ENCODE data around the gene SUPT3H. TPM values are rescaled to one million over a fixed set of nuclear protein-coding genes. Genes with fewer than 3 reads are reported as not detected.

SUPT3H gene
- total and polyA plus RNA-seq, 2 of the 8 experiments (the other 6 are each of a cell fraction or from before 2014, with no cell fraction given): 18.8 to 23.0 TPM

DNA sequence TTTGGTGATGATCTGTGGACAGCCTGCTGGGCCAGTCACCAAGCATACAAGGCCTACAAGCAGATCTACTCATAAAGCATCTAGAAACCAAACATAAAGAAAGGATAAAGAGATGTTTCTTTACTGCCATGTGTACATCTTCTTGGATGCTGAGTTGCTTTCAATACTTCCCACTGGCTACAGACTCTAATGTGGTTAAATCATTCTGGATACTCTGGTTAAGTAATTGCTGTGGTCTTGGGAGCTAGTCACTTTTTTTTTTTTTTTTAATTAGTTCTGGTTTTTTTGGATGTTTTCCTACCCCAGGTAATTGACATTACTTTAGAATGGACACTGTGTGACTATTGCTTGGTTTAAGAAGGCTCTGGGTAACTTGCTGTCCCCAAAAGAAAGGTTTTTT is 265.0 kb downstream of the SUPT3H start:
- Histone ChIP-seq H2BK20ac (ENCODE audit: low read length) (no peak overlapping the region), H3K27me3 (replicated peaks in 1 of 4; ENCODE audit: control insufficient read depth in 3 of 4, extremely low read depth in 1 of 4, insufficient read depth in 3 of 4, low read length in 3 of 4) (no peaks in the 10 kb centered on the region), H4K91ac (replicated peaks; ENCODE audit: insufficient read length, low read length) (no peak overlapping the region), H2AK5ac (ENCODE audit: low read depth, low read length) (no peak overlapping the region), H3K4me1 (replicated peaks in 1 of 4; ENCODE audit: control insufficient read depth in 3 of 4, insufficient read depth in 4 of 4, low read length in 3 of 4) (peaks cover 0 to 4% (median 0%) of the 10 kb centered on the region in 4 experiments; a peak in 1 of 7 replicates), H3K4me3 (ENCODE audit: extremely low read depth in 1 of 4, insufficient read depth in 2 of 4, low read depth in 3 of 4, low read length in 4 of 4) (no peak overlapping the region), H3K18ac (ENCODE audit: extremely low read depth, low read length) (no peak overlapping the region), H2AFZ (ENCODE audit: low read length) (no peak overlapping the region), H3K23me2 (ENCODE audit: low read depth, low read length) (no peaks in the 10 kb centered on the region), H3K9ac (replicated peaks in 1 of 4; ENCODE audit: extremely low read depth in 1 of 4, low read depth in 3 of 4, low read length in 3 of 4) (no peak overlapping the region), H4K20me1 (replicated peaks in 1 of 2; ENCODE audit: control insufficient read depth in 1 of 2, insufficient read depth in 2 of 2, low read length in 2 of 2) (no peaks in the 10 kb centered on the region), H3K56ac (replicated peaks; ENCODE audit: insufficient read length, low read depth, low read length) (no peak overlapping the region), H3K27ac (ENCODE audit: low read depth, low read length) (no peak overlapping the region), H3K36me3 (ENCODE audit: control insufficient read depth in 2 of 4, insufficient read depth in 4 of 4, low read length in 3 of 4) (no peaks in the 10 kb centered on the region), H3K79me1 (ENCODE audit: low read depth, low read length) (no peaks in the 10 kb centered on the region), H3K79me2 (ENCODE audit: control insufficient read depth in 1 of 2, insufficient read depth in 2 of 2, low read length in 2 of 2) (no peaks in the 10 kb centered on the region), H3K4ac (replicated peaks; ENCODE audit: insufficient read length, low read depth, low read length) (no peak overlapping the region), H3K9me3 (ENCODE audit: insufficient read depth in 2 of 2, low read depth in 1 of 2, low read length in 1 of 2) (no peaks in the 10 kb centered on the region), H3K14ac (ENCODE audit: insufficient read length) (no peak overlapping the region), H2BK15ac (ENCODE audit: low read length) (no peak overlapping the region), H3K23ac (ENCODE audit: insufficient read length) (no peak overlapping the region), H3K4me2 (ENCODE audit: insufficient read depth in 1 of 2, low read depth in 2 of 2, low read length in 2 of 2) (no peak overlapping the region), H4K5ac (ENCODE audit: insufficient read length, low read depth, low read length) (no peak overlapping the region), H2BK5ac (ENCODE audit: low read depth, low read length) (no peak overlapping the region), H2BK12ac (ENCODE audit: low read depth, low read length) (no peak overlapping the region), H2BK120ac (replicated peaks; ENCODE audit: low read depth, low read length) (no peak overlapping the region), H4K8ac (ENCODE audit: extremely low read depth, insufficient read depth, low read length) (no peak overlapping the region)
- DNase-seq (ENCODE audit: low read depth in 1 of 2, low spot score in 2 of 2): no peak
- ChIA-PET CTCF (ENCODE audit: partially characterized antibody) (no interaction called here), POLR2A (ENCODE audit: partially characterized antibody) (no interaction called here)
- FAIRE-seq: no peak
- TF ChIP-seq CTCF (IDR thresholded peaks at IDR 0.05; ENCODE audit: control extremely low read depth in 1 of 3, insufficient read depth in 1 of 3, low read depth in 1 of 3, low read length in 3 of 3) (no peak), SP1 (IDR thresholded peaks at IDR 0.05; ENCODE audit: low read depth, low read length) (no peak), PHF8 (conservative IDR thresholded peaks at IDR 0.05; ENCODE audit: low read depth, low read length) (no peak), SUZ12 (IDR thresholded peaks at IDR 0.05; ENCODE audit: low read length) (no peak)
